HepG2 (cell line): Measurements from ENCODE around the gene FDPS. TPM values are rescaled to one million over a fixed set of nuclear protein-coding genes. Genes with fewer than 3 reads are reported as not detected.

Experiments used
- ATAC-seq: fragments of 200-7000 bp; cut with Tn5 transposase; 3 replicates; pipeline ENCODE4 v1.9.1; 2020; ENCODE audit warnings: mild to moderate bottlenecking, moderate library complexity
- Bru-seq: library from RNA; stranded (reverse); fragments of 400-500 nt; gene quantifications from one replicate; lab custom pipeline; 2021; lab: Mats Ljungman, UMichigan
- BruChase-seq, 2 experiments: library from RNA; stranded (reverse); fragments of 400-500 nt; gene quantifications; one replicate each; lab custom pipeline; 2021; lab: Mats Ljungman, UMichigan
- BruUV-seq: library from RNA; stranded (reverse); fragments of 400-500 nt; replicated peaks from 2 replicates; lab custom pipeline; 2021; lab: Mats Ljungman, UMichigan
- CTCF ChIA-PET: fragments of 300-600 bp; formaldehyde crosslinking; extraction: SDS; loops from one replicate; lab custom pipeline; 2021; ENCODE audit warnings: low total read pairs, inconsistent platforms, low intra/inter-chr PET ratio; lab: Yijun Ruan, JAX
- POLR2A ChIA-PET: fragments of 350-600 bp; sonication (Branson Sonifier 250); formaldehyde crosslinking; loops from one replicate; lab custom pipeline; 2020; ENCODE audit warnings: antibody characterized with exemption, inconsistent platforms; lab: Yijun Ruan, JAX
- DNase-seq: peaks from one replicate; pipeline ENCODE4 v3.0.0-alpha.2; 2015; ENCODE audit warnings: low spot score
- FAIRE-seq: peaks from 3 replicates; lab custom pipeline; 2011; peaks lifted over from hg19 to GRCh38; lab: Jason Lieb, UNC
- H2AFZ ChIP-seq: one replicate; pipeline ENCODE4 v1.6.1; 2011; ENCODE audit warnings: low read length, inconsistent platforms
- H3K27ac ChIP-seq: fragments of 300-600 bp; 3 replicates; pipeline ENCODE4 v1.8.0; 2011; ENCODE audit warnings: mixed run types, mild to moderate bottlenecking, mixed read lengths, low read length, inconsistent platforms; ENCODE audit not compliant: insufficient read depth; ENCODE audit errors: extremely low read length
- H3K27me3 ChIP-seq, 2 experiments: fragments of 200-600 bp in 1 of 2; 2 replicates in 1 of 2; 3 replicates in 1 of 2; pipeline versions ENCODE4 v1.6.0 to v1.8.0; 2011; ENCODE audit warnings: low read length in 2 of 2, mild to moderate bottlenecking in 2 of 2, moderate library complexity in 2 of 2, inconsistent platforms in 1 of 2; ENCODE audit not compliant: insufficient read depth in 2 of 2, control insufficient read depth in 1 of 2
- H3K36me3 ChIP-seq, 2 experiments: fragments of 200-600 bp in 1 of 2; replicated peaks in 1 of 2; 2 replicates in 1 of 2; 3 replicates in 1 of 2; pipeline versions ENCODE4 v1.5.1 to v1.8.0; 2011; ENCODE audit warnings: low read length in 2 of 2, inconsistent platforms in 1 of 2; ENCODE audit not compliant: insufficient read depth in 2 of 2, control insufficient read depth in 1 of 2
- H3K4me1 ChIP-seq: 2 replicates; pipeline ENCODE4 v1.5.1; 2012; ENCODE audit warnings: low read length, inconsistent platforms; ENCODE audit not compliant: insufficient read depth
- H3K4me2 ChIP-seq: 2 replicates; pipeline ENCODE4 v1.6.0; 2011; ENCODE audit warnings: low read depth, low read length, inconsistent platforms
- H3K4me3 ChIP-seq, 3 experiments: fragments of 200-600 bp in 1 of 3; sonication (generic), shearing (Covaris generic) in 1 of 3; replicated peaks in 1 of 3; 2 replicates each; pipeline ENCODE4 v1.5.1; 2011 to 2016; ENCODE audit warnings: low read length in 3 of 3, inconsistent platforms in 2 of 3, low read depth in 2 of 3, mild to moderate bottlenecking in 2 of 3, control low read depth in 1 of 3, mixed read lengths in 1 of 3; ENCODE audit not compliant: insufficient read depth in 1 of 3
- H3K79me2 ChIP-seq: one replicate; pipeline ENCODE4 v1.6.1; 2011; ENCODE audit warnings: low read length, inconsistent platforms; ENCODE audit not compliant: insufficient read depth
- H3K9ac ChIP-seq: 2 replicates; pipeline ENCODE4 v1.6.0; 2011; ENCODE audit warnings: mild to moderate bottlenecking, low read depth, low read length, inconsistent platforms; ENCODE audit not compliant: insufficient read depth
- H3K9me3 ChIP-seq: 2 replicates; pipeline ENCODE4 v1.5.1; 2012; ENCODE audit warnings: mild to moderate bottlenecking, low read length
- H4K20me1 ChIP-seq: 2 replicates; pipeline ENCODE4 v1.6.0; 2011; ENCODE audit warnings: inconsistent platforms, mild to moderate bottlenecking, low read length, moderate library complexity; ENCODE audit not compliant: insufficient read depth
- BATF2 ChIP-seq: sonication (generic); formaldehyde crosslinking; IDR thresholded peaks from 2 replicates; pipeline ENCODE4 v1.8.0; 2022; ENCODE audit warnings: mild to moderate bottlenecking, missing genetic modification reagents, moderate library complexity
- HDAC2 ChIP-seq: sonication (generic); formaldehyde crosslinking; IDR thresholded peaks from 2 replicates; pipeline ENCODE4 v1.4.0; 2020; ENCODE audit warnings: missing genetic modification reagents
- HIC2 ChIP-seq: sonication (generic); formaldehyde crosslinking; IDR thresholded peaks from 2 replicates; pipeline ENCODE4 v1.9.0; 2022; ENCODE audit warnings: low read depth, missing genetic modification reagents
- JUND ChIP-seq: sonication (generic); formaldehyde crosslinking; IDR thresholded peaks from 2 replicates; pipeline ENCODE4 v1.8.0; 2022; ENCODE audit warnings: mild to moderate bottlenecking, missing genetic modification reagents
- KAT7 ChIP-seq: IDR thresholded peaks from 2 replicates; pipeline ENCODE4 v1.6.1; 2018; ENCODE audit warnings: borderline replicate concordance, missing compliant biosample characterization
- KDM3A ChIP-seq: IDR thresholded peaks from 2 replicates; pipeline ENCODE4 v1.6.1; 2018; ENCODE audit warnings: low read depth, missing compliant biosample characterization
- PITX1 ChIP-seq: sonication (generic); formaldehyde crosslinking; IDR thresholded peaks from 2 replicates; pipeline ENCODE4 v1.5.1; 2020; ENCODE audit warnings: mild to moderate bottlenecking, missing genetic modification reagents
- ZBTB25 ChIP-seq: IDR thresholded peaks from 2 replicates; pipeline ENCODE4 v1.6.1; 2018; ENCODE audit warnings: missing genetic modification reagents
- ZKSCAN8 ChIP-seq: IDR thresholded peaks from 2 replicates; pipeline ENCODE4 v1.6.1; 2016; ENCODE audit warnings: borderline replicate concordance, missing genetic modification reagents, missing compliant biosample characterization
- ZNF256 ChIP-seq: sonication (generic); formaldehyde crosslinking; conservative IDR thresholded peaks from 2 replicates; pipeline ENCODE4 v1.4.0; 2020; ENCODE audit warnings: missing genetic modification reagents
- WGBS: methylation state at CpG from one replicate; pipeline ENCODE4 v1.1.6; 2017; ENCODE audit warnings: low lambda C conversion rate; 5-methylcytosine and 5-hydroxymethylcytosine counted together
- in situ Hi-C: cut with HindIII; loops from 2 replicates; pipeline ENCODE4 v1.10.0; 2017; ENCODE audit warnings: low pct_unique_long_range_greater_than_20kb; ENCODE audit not compliant: extremely low pct_ligation_motif_present
- intact Hi-C: fragments of 100-400 bp; cut with micrococcal nuclease; formaldehyde crosslinking; loops from one replicate; pipeline ENCODE4 v1.10.0; 2022; ENCODE audit not compliant: unreplicated experiment
- long read RNA-seq, 2 experiments: library from RNA in 1 of 2; library from polyadenylated mRNA in 1 of 2; stranded (forward) in 1 of 2; unstranded in 1 of 2; transcript quantifications; one replicate each; pipeline ENCODE4 v2.0.0, GENCODE V29; 2019 to 2022
- polyA minus RNA-seq, 3 experiments: library from RNA; depleted of rRNA, polyadenylated mRNA; stranded (reverse); fragments of >200 nt; gene quantifications; 2 replicates each; pipeline ENCODE4 v1.2.3, GENCODE V29; 2011; ENCODE audit warnings: low replicate concordance in 1 of 3
- polyA plus RNA-seq, 8 experiments: library from polyadenylated mRNA; depleted of rRNA in 3 of 8; stranded (reverse) in 7 of 8; unstranded in 1 of 8; fragments of >200 nt; fragmentation: Illumina TruSeq in 4 of 8; extraction: Trizol in 4 of 8; gene quantifications; 2 replicates each; pipeline versions ENCODE4 v1.2.1 to v1.2.3, GENCODE V29; 2011 to 2016; ENCODE audit warnings: low read depth in 4 of 8, missing spikeins in 1 of 8, mixed read lengths in 1 of 8; ENCODE audit not compliant: insufficient read depth in 1 of 8
- total RNA-seq, 5 experiments: library from RNA; depleted of rRNA; stranded (reverse); fragments of >200 nt; fragmentation: Illumina TruSeq; extraction: Trizol; gene quantifications; 2 replicates each; pipeline ENCODE4 v1.2.3, GENCODE V29; 2016; ENCODE audit warnings: low read depth in 1 of 5

FDPS gene
- 519 and 610 TPM in 2 replicates for total RNA-seq (2016; rRNA removed; fragmentation: Illumina TruSeq; extraction: Trizol)
- total RNA-seq (2016; cell fraction: cytosol; rRNA removed; fragmentation: Illumina TruSeq; extraction: Trizol; ENCODE audit: low read depth): 109 and 111 TPM in 2 replicates
- 529 and 601 TPM in 2 replicates for total RNA-seq (2016; cell fraction: insoluble cytoplasmic fraction; rRNA removed; fragmentation: Illumina TruSeq; extraction: Trizol)
- 138 and 151 TPM in 2 replicates for total RNA-seq (2016; cell fraction: membrane; rRNA removed; fragmentation: Illumina TruSeq; extraction: Trizol)
- 274 and 312 TPM in 2 replicates for total RNA-seq (2016; cell fraction: nucleus; rRNA removed; fragmentation: Illumina TruSeq; extraction: Trizol)
- 264 and 345 TPM in 2 replicates for polyA plus RNA-seq (2011; rRNA removed)
- 233 and 344 TPM in 2 replicates for polyA plus RNA-seq (2011; cell fraction: cytosol; rRNA removed)
- 252 and 375 TPM in 2 replicates for polyA plus RNA-seq (2011; cell fraction: nucleus; rRNA removed)
- 341 and 401 TPM in 2 replicates for polyA plus RNA-seq (2012)
- polyA plus RNA-seq (2016; cell fraction: cytosol; fragmentation: Illumina TruSeq; extraction: Trizol; ENCODE audit: low read depth): 82.5 and 94.9 TPM in 2 replicates
- 516 and 544 TPM in 2 replicates for polyA plus RNA-seq (2016; cell fraction: insoluble cytoplasmic fraction; fragmentation: Illumina TruSeq; extraction: Trizol; ENCODE audit: low read depth)
- 100 and 109 TPM in 2 replicates for polyA plus RNA-seq (2016; cell fraction: membrane; fragmentation: Illumina TruSeq; extraction: Trizol; ENCODE audit: low read depth)
- 566 and 576 TPM in 2 replicates for polyA plus RNA-seq (2016; cell fraction: nucleus; fragmentation: Illumina TruSeq; extraction: Trizol; ENCODE audit: insufficient read depth, low read depth)
- polyA minus RNA-seq (2011; rRNA and poly(A)+ RNA removed; ENCODE audit: low replicate concordance): 110 and 303 TPM in 2 replicates
- 94.6 and 134 TPM in 2 replicates for polyA minus RNA-seq (2011; cell fraction: cytosol; rRNA and poly(A)+ RNA removed)
- polyA minus RNA-seq (2011; cell fraction: nucleus; rRNA and poly(A)+ RNA removed): 70.3 and 113 TPM in 2 replicates
- Bru-seq, nascent RNA: percentile 85 among the genes with signal in this experiment
- percentile 89 among the genes with signal in this experiment for BruChase-seq, experiment 1, labeled RNA remaining after a 6-hour chase
- BruChase-seq, experiment 2, labeled RNA remaining after a 2-hour chase: percentile 92 among the genes with signal in this experiment
- long read RNA-seq, experiment 1, transcript FDPS-221 (10 exons, 1,198 nt): minor isoform, 31 of 615 reads
- long read RNA-seq, experiment 1, transcript FDPS-203 (10 exons, 1,256 nt): minor isoform, 175 of 615 reads
- long read RNA-seq, experiment 1, transcript FDPS-206 (10 exons, 1,178 nt): major isoform, 222 of 615 reads
- long read RNA-seq, experiment 1, transcript FDPS-202 (11 exons, 1,431 nt): minor isoform, 27 of 615 reads
- long read RNA-seq, experiment 1, partial matches to known transcripts: 63 of 615 reads
- long read RNA-seq, experiment 1, other reads (novel, unspliced or antisense): 82 of 615 reads
- long read RNA-seq, experiment 2, transcript FDPS-202 (11 exons, 1,431 nt): minor isoform, 5 of 309 reads
- long read RNA-seq, experiment 2, transcript FDPS-221 (10 exons, 1,198 nt): minor isoform, 15 of 309 reads
- long read RNA-seq, experiment 2, transcript FDPS-206 (10 exons, 1,178 nt): major isoform, 69 of 309 reads
- long read RNA-seq, experiment 2, transcript FDPS-203 (10 exons, 1,256 nt): minor isoform, 52 of 309 reads
- long read RNA-seq, experiment 2, partial matches to known transcripts: 111 of 309 reads
- long read RNA-seq, experiment 2, other reads (novel, unspliced or antisense): 46 of 309 reads

GRCh38 chr1:155308493-155309422, at the start of gene FDPS:
TSS of gene FDPS (plus strand) at chr1:155308866. CDS start at chr1:155309790, 924 bp downstream.
- TSS peak; percentile 91 for BruUV-seq
- peak; percentile 39; the same call in 1 of the 2 replicates for TF ChIP-seq HDAC2
- no peak for TF ChIP-seq JUND
- TF ChIP-seq KDM3A (CRISPR knock-in tag): peak; percentile 38; the same call in 1 of the 2 replicates
- peak; percentile 41; the same call in 1 of the 2 replicates for TF ChIP-seq PITX1 (CRISPR knock-in tag)
- no peak for TF ChIP-seq ZBTB25 (CRISPR knock-in tag)
- 0 out of 2 replicates have a peak, but pooled peaks have one; percentile 56 for TF ChIP-seq KAT7 (CRISPR knock-in tag)
- TF ChIP-seq ZKSCAN8: peak; percentile 27; the same call in 1 of the 2 replicates
- 0 out of 2 replicates have a peak, but pooled peaks have one; percentile 41 for TF ChIP-seq HIC2 (CRISPR knock-in tag)
- TF ChIP-seq ZNF256 (CRISPR knock-in tag): no peak
- no peak for TF ChIP-seq BATF2 (CRISPR knock-in tag)

More at GRCh38 chr1:155308493-155309422, at the start of gene FDPS:
- Histone ChIP-seq H2AFZ (no peak within 1 kb of the TSS), H3K4me3 (peak within 1 kb of the TSS; percentile 92 to 95 (median 94)), H3K36me3 (peaks cover 5 to 14% of the 10 kb centered on the region in 2 experiments; a peak in 4 of 5 replicates), H3K9ac (peak within 1 kb of the TSS; percentile 98), H3K9me3 (no peaks in the 10 kb centered on the region), H3K79me2 (peaks cover 58% of the 10 kb centered on the region), H3K4me2 (peak within 1 kb of the TSS; percentile 77), H3K27me3 (no peaks in the 10 kb centered on the region; a peak in 1 of 5 replicates), H4K20me1 (peaks cover 14% of the 10 kb centered on the region), H3K4me1 (peaks cover 84% of the 10 kb centered on the region), H3K27ac (peak within 1 kb of the TSS; percentile 83)
- DNase-seq (peak; percentile 97), FAIRE-seq (peak; percentile 98), ATAC-seq (peak; percentile 92)
- WGBS: under 1% methylated on average over 36 of the region's 51 CpGs
- ChIA-PET CTCF (interaction anchor here (3.0 to 3.7 kb wide), 2 partner anchors 31 to 58 kb away, joined by 35 to 36 read pairs; partner anchors contain the start of gene HCN3), POLR2A (interaction anchor here (0.7 to 5.5 kb wide), 12 partner anchors 8 to 254 kb away, joined by 3 to 51 read pairs (median 7); partner anchors contain the start of genes ASH1L, CLK2, ENTREP3 and HCN3)
- intact Hi-C loops: loop anchor here (1.0 to 10.0 kb wide), 4 partner anchors 15 to 104 kb away; partner anchors contain the start of genes ENTREP3, HCN3, MTX1 and THBS3
- in situ Hi-C loops: loop anchor here (10.0 kb wide), 1 partner anchor 54 kb away; the partner anchor contains the start of gene ENTREP3
